HepG2 (cell line): Measurements from ENCODE around the gene QRFP. TPM values are rescaled to one million over a fixed set of nuclear protein-coding genes. Genes with fewer than 3 reads are reported as not detected.

Source experiments
- GATAD2A ChIP-seq: IDR thresholded peaks from 2 replicates; pipeline ENCODE4 v1.6.1; 2016
- HDAC1 ChIP-seq: sonication (generic); formaldehyde crosslinking; IDR thresholded peaks from 2 replicates; pipeline ENCODE4 v1.5.1; 2020; ENCODE audit warnings: mild to moderate bottlenecking, missing genetic modification reagents
- HOXA3 ChIP-seq: sonication (generic); formaldehyde crosslinking; IDR thresholded peaks from 2 replicates; pipeline ENCODE4 v1.5.0; 2020; ENCODE audit warnings: missing genetic modification reagents
- MED1 ChIP-seq: sonication (generic); formaldehyde crosslinking; IDR thresholded peaks from 2 replicates; pipeline ENCODE4 v1.4.0; 2020; ENCODE audit warnings: missing genetic modification reagents
- SALL1 ChIP-seq: sonication (generic); formaldehyde crosslinking; IDR thresholded peaks from 2 replicates; pipeline ENCODE4 v1.8.0; 2022; ENCODE audit warnings: mild to moderate bottlenecking, missing genetic modification reagents
- SAP130 ChIP-seq: IDR thresholded peaks from 2 replicates; pipeline ENCODE4 v1.6.1; 2016; ENCODE audit warnings: low read depth
- SMC3 ChIP-seq: IDR thresholded peaks from 2 replicates; pipeline ENCODE4 v1.6.1; 2011; ENCODE audit warnings: low read length, improper control_type of control experiment
- TEAD2 ChIP-seq: sonication (generic); formaldehyde crosslinking; IDR thresholded peaks from 2 replicates; pipeline ENCODE4 v1.9.0; 2021; ENCODE audit warnings: missing genetic modification reagents
- TSC22D2 ChIP-seq: sonication (generic); formaldehyde crosslinking; IDR thresholded peaks from 2 replicates; pipeline ENCODE4 v1.5.1; 2020; ENCODE audit warnings: missing genetic modification reagents, mild to moderate bottlenecking, borderline replicate concordance
- XRCC5 ChIP-seq: fragments of 200-400 bp; formaldehyde crosslinking; optimal IDR thresholded peaks from 2 replicates; pipeline ENCODE3; 2017; ENCODE audit warnings: mild to moderate bottlenecking, low read length
- ZFY ChIP-seq: sonication (generic); formaldehyde crosslinking; IDR thresholded peaks from 2 replicates; pipeline ENCODE4 v1.4.0; 2020; ENCODE audit warnings: missing genetic modification reagents
- ZNF629 ChIP-seq: sonication (generic); formaldehyde crosslinking; conservative IDR thresholded peaks from 2 replicates; pipeline ENCODE4 v1.5.0; 2020; ENCODE audit warnings: missing genetic modification reagents
- ZSCAN25 ChIP-seq: sonication (generic); formaldehyde crosslinking; IDR thresholded peaks from 2 replicates; pipeline ENCODE4 v1.8.0; 2022; ENCODE audit warnings: mild to moderate bottlenecking, missing genetic modification reagents
- polyA plus RNA-seq, 8 experiments: library from polyadenylated mRNA; depleted of rRNA in 3 of 8; stranded (reverse) in 7 of 8; unstranded in 1 of 8; fragments of >200 nt; fragmentation: Illumina TruSeq in 4 of 8; extraction: Trizol in 4 of 8; gene quantifications; 2 replicates each; pipeline versions ENCODE4 v1.2.1 to v1.2.3, GENCODE V29; 2011 to 2016; ENCODE audit warnings: low read depth in 4 of 8, missing spikeins in 1 of 8, mixed read lengths in 1 of 8; ENCODE audit not compliant: insufficient read depth in 1 of 8
- total RNA-seq, 5 experiments: library from RNA; depleted of rRNA; stranded (reverse); fragments of >200 nt; fragmentation: Illumina TruSeq; extraction: Trizol; gene quantifications; 2 replicates each; pipeline ENCODE4 v1.2.3, GENCODE V29; 2016; ENCODE audit warnings: low read depth in 1 of 5
- TF ChIP-seq, protein P1 (sequence below): sonication (generic); formaldehyde crosslinking; IDR thresholded peaks from one replicate; pipeline ENCODE4 v1.5.1; 2020; ENCODE audit warnings: mild to moderate bottlenecking, missing genetic modification reagents; ENCODE audit errors: not compliant biosample characterization
- TF ChIP-seq, protein P2 (sequence below): sonication (generic); formaldehyde crosslinking; IDR thresholded peaks from 2 replicates; pipeline ENCODE4 v1.5.0; 2020; ENCODE audit warnings: mild to moderate bottlenecking, missing genetic modification reagents, moderate library complexity
- TF ChIP-seq, protein P3 (sequence below): sonication (generic); formaldehyde crosslinking; IDR thresholded peaks from 2 replicates; pipeline ENCODE4 v1.4.0; 2020; ENCODE audit warnings: mild to moderate bottlenecking, low read depth, missing genetic modification reagents
- TF ChIP-seq, protein P4 (sequence below): sonication (generic); formaldehyde crosslinking; IDR thresholded peaks from 2 replicates; pipeline ENCODE4 v1.4.0; 2020; ENCODE audit warnings: missing genetic modification reagents

Gene QRFP
- total and polyA plus RNA-seq, 2 of the 13 experiments (the other 11 are each of a cell fraction or from before 2014, with no cell fraction given) = not detected

DNA sequence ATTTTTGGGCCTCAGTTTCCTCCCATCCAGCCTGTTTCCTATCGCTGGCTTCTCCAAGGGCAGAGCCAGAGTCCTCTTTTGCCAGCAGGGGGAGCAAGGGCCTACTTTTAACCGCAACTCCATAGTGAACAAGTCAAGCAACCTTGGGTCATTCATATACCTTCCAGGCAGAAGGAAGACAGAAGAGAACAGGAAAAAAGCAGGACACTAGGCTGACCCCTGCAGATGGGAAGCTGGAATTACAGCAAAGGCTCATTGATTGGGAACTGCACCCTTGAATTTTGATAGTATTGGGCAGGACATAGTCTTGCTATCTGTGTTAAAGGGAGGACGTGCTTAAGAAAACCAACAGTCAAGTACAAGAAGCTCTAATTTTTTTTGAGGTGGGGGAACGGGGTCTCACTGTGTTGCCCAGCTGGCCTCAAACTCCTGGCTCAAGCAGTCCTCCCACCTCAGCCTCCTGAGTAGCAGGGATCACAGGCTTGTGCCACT is 30.1 kb downstream of the QRFP start (continued):
- TF ChIP-seq, protein P1, sequence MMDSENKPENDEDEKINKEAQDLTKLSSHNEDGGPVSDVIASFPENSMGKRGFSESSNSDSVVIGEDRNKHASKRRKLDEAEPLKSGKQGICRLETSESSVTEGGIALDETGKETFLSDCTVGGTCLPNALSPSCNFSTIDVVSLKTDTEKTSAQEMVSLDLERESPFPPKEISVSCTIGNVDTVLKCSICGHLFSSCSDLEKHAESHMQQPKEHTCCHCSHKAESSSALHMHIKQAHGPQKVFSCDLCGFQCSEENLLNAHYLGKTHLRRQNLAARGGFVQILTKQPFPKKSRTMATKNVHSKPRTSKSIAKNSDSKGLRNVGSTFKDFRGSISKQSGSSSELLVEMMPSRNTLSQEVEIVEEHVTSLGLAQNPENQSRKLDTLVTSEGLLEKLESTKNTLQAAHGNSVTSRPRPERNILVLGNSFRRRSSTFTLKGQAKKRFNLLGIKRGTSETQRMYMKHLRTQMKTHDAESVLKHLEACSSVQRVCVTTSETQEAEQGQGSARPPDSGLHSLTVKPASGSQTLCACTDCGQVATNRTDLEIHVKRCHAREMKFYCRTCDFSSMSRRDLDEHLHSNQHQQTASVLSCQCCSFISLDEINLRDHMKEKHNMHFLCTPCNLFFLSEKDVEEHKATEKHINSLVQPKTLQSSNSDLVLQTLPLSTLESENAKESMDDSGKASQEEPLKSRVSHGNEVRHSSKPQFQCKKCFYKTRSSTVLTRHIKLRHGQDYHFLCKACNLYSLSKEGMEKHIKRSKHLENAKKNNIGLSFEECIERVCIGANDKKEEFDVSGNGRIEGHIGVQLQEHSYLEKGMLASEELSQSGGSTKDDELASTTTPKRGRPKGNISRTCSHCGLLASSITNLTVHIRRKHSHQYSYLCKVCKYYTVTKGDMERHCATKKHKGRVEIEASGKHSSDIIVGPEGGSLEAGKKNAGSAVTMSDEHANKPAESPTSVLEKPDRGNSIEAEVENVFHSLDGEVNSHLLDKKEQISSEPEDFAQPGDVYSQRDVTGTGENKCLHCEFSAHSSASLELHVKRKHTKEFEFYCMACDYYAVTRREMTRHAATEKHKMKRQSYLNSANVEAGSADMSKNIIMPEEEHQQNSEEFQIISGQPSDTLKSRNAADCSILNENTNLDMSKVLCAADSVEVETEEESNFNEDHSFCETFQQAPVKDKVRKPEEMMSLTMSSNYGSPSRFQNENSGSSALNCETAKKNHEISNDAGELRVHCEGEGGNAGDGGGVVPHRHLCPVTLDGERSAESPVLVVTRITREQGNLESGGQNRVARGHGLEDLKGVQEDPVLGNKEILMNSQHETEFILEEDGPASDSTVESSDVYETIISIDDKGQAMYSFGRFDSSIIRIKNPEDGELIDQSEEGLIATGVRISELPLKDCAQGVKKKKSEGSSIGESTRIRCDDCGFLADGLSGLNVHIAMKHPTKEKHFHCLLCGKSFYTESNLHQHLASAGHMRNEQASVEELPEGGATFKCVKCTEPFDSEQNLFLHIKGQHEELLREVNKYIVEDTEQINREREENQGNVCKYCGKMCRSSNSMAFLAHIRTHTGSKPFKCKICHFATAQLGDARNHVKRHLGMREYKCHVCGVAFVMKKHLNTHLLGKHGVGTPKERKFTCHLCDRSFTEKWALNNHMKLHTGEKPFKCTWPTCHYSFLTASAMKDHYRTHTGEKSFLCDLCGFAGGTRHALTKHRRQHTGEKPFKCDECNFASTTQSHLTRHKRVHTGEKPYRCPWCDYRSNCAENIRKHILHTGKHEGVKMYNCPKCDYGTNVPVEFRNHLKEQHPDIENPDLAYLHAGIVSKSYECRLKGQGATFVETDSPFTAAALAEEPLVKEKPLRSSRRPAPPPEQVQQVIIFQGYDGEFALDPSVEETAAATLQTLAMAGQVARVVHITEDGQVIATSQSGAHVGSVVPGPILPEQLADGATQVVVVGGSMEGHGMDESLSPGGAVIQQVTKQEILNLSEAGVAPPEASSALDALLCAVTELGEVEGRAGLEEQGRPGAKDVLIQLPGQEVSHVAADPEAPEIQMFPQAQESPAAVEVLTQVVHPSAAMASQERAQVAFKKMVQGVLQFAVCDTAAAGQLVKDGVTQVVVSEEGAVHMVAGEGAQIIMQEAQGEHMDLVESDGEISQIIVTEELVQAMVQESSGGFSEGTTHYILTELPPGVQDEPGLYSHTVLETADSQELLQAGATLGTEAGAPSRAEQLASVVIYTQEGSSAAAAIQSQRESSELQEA (CRISPR knock-in tag) = no peak
- TF ChIP-seq, protein P2, sequence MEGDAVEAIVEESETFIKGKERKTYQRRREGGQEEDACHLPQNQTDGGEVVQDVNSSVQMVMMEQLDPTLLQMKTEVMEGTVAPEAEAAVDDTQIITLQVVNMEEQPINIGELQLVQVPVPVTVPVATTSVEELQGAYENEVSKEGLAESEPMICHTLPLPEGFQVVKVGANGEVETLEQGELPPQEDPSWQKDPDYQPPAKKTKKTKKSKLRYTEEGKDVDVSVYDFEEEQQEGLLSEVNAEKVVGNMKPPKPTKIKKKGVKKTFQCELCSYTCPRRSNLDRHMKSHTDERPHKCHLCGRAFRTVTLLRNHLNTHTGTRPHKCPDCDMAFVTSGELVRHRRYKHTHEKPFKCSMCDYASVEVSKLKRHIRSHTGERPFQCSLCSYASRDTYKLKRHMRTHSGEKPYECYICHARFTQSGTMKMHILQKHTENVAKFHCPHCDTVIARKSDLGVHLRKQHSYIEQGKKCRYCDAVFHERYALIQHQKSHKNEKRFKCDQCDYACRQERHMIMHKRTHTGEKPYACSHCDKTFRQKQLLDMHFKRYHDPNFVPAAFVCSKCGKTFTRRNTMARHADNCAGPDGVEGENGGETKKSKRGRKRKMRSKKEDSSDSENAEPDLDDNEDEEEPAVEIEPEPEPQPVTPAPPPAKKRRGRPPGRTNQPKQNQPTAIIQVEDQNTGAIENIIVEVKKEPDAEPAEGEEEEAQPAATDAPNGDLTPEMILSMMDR (CRISPR knock-in tag) = peak; percentile 90
- TF ChIP-seq SAP130 (CRISPR knock-in tag) (peak; percentile 35; the same call in 1 of the 2 replicates), SALL1 (0 out of 2 replicates have a peak, but pooled peaks have one; percentile 25), XRCC5 (peak; percentile 97), MED1 (peak; percentile 49; the same call in 1 of the 2 replicates), TEAD2 (CRISPR knock-in tag) (no peak), ZSCAN25 (0 out of 2 replicates have a peak, but pooled peaks have one; percentile 34), ZFY (peak; percentile 25; the same call in 1 of the 2 replicates), HDAC1 (CRISPR knock-in tag) (0 out of 2 replicates have a peak, but pooled peaks have one; percentile 35), GATAD2A (CRISPR knock-in tag) (peak; percentile 49; the same call in 1 of the 2 replicates), SMC3 (peak; percentile 87), HOXA3 (CRISPR knock-in tag) (0 out of 2 replicates have a peak, but pooled peaks have one; percentile 18), ZNF629 (CRISPR knock-in tag) (no peak), TSC22D2 (CRISPR knock-in tag) (0 out of 2 replicates have a peak, but pooled peaks have one; percentile 34)
- TF ChIP-seq, protein P3, sequence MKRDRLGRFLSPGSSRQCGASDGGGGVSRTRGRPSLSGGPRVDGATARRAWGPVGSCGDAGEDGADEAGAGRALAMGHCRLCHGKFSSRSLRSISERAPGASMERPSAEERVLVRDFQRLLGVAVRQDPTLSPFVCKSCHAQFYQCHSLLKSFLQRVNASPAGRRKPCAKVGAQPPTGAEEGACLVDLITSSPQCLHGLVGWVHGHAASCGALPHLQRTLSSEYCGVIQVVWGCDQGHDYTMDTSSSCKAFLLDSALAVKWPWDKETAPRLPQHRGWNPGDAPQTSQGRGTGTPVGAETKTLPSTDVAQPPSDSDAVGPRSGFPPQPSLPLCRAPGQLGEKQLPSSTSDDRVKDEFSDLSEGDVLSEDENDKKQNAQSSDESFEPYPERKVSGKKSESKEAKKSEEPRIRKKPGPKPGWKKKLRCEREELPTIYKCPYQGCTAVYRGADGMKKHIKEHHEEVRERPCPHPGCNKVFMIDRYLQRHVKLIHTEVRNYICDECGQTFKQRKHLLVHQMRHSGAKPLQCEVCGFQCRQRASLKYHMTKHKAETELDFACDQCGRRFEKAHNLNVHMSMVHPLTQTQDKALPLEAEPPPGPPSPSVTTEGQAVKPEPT = no peak
- TF ChIP-seq, protein P4, sequence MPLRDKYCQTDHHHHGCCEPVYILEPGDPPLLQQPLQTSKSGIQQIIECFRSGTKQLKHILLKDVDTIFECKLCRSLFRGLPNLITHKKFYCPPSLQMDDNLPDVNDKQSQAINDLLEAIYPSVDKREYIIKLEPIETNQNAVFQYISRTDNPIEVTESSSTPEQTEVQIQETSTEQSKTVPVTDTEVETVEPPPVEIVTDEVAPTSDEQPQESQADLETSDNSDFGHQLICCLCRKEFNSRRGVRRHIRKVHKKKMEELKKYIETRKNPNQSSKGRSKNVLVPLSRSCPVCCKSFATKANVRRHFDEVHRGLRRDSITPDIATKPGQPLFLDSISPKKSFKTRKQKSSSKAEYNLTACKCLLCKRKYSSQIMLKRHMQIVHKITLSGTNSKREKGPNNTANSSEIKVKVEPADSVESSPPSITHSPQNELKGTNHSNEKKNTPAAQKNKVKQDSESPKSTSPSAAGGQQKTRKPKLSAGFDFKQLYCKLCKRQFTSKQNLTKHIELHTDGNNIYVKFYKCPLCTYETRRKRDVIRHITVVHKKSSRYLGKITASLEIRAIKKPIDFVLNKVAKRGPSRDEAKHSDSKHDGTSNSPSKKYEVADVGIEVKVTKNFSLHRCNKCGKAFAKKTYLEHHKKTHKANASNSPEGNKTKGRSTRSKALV = 0 out of 2 replicates have a peak, but pooled peaks have one; percentile 71
